ENCODE data around the gene PAGR1. TPM values are rescaled to one million over a fixed set of nuclear protein-coding genes. Genes with fewer than 3 reads are reported as not detected.

PAGR1 gene
- total RNA-seq, 1 experiment from 2014 or later: 60.1 TPM

GRCh38 chr16:29857133-29857760, 41.3 kb downstream of the PAGR1 start:
- POLR2A ChIA-PET: interaction anchor here (0.6 kb wide), 1 partner anchor 136 kb away, joined by 3 read pairs; no protein-coding TSS in a partner anchor
- CTCF ChIA-PET: interaction anchor here (0.7 to 2.8 kb wide), 3 partner anchors 9 to 907 kb away, joined by 3 to 25 read pairs (median 4); no protein-coding TSS in a partner anchor
- DNase-seq (ENCODE audit: low spot score) (no peak), ATAC-seq (no peak)
- Mint-ChIP-seq H3K27me3 (ENCODE audit: low read depth) (no peaks in the 10 kb centered on the region), H3K27ac (peak overlapping the region; percentile 61; the same call in 1 of the 2 replicates), H3K36me3 (peaks cover 13% of the 10 kb centered on the region), H3K4me3 (no peak overlapping the region), H3K9me3 (no peaks in the 10 kb centered on the region), H3K4me1 (peaks cover 12% of the 10 kb centered on the region)
- TF ChIP-seq ZNF232 (CRISPR knock-in tag; IDR thresholded peaks at IDR 0.05) (no peak), SOX15 (CRISPR knock-in tag; IDR thresholded peaks at IDR 0.05) (no peak), NFATC4 (CRISPR knock-in tag; IDR thresholded peaks at IDR 0.05) (no peak)
- TF ChIP-seq, protein P1, sequence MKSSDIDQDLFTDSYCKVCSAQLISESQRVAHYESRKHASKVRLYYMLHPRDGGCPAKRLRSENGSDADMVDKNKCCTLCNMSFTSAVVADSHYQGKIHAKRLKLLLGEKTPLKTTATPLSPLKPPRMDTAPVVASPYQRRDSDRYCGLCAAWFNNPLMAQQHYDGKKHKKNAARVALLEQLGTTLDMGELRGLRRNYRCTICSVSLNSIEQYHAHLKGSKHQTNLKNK (CRISPR knock-in tag; IDR thresholded peaks at IDR 0.05): no peak

- H3K9me3 Mint-ChIP-seq: no peaks in the 10 kb centered on the region
- DNase-seq (ENCODE audit: low spot score) (no peak), ATAC-seq (no peak)
- no peaks in the 10 kb centered on the region for H3K27me3 Mint-ChIP-seq (ENCODE audit: low read depth)
- ChIA-PET CTCF (interaction anchor here (0.7 to 2.8 kb wide), 2 partner anchors 10 to 908 kb away, joined by 4 to 25 read pairs; no protein-coding TSS in a partner anchor), POLR2A (no interaction called here)
- peaks cover 12% of the 10 kb centered on the region for H3K4me1 Mint-ChIP-seq
- TF ChIP-seq, protein P2, sequence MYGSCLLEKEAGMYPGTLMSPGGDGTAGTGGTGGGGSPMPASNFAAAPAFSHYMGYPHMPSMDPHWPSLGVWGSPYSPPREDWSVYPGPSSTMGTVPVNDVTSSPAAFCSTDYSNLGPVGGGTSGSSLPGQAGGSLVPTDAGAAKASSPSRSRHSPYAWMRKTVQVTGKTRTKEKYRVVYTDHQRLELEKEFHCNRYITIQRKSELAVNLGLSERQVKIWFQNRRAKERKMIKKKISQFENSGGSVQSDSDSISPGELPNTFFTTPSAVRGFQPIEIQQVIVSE (CRISPR knock-in tag; IDR thresholded peaks at IDR 0.05; ENCODE audit: borderline replicate concordance): no peak
- TF ChIP-seq GABPB1 (CRISPR knock-in tag; IDR thresholded peaks at IDR 0.05) (no peak), CREB1 (CRISPR knock-in tag; IDR thresholded peaks at IDR 0.05) (no peak), ELF4 (CRISPR knock-in tag; IDR thresholded peaks at IDR 0.05; ENCODE audit: low read depth) (no peak), KAT7 (CRISPR knock-in tag; IDR thresholded peaks at IDR 0.05; ENCODE audit: borderline replicate concordance) (no peak), ZNF138 (CRISPR knock-in tag; conservative IDR thresholded peaks at IDR 0.05) (no peak), MXD4 (CRISPR knock-in tag; IDR thresholded peaks at IDR 0.05; ENCODE audit: borderline replicate concordance) (no peak)
- H3K4me3 Mint-ChIP-seq: no peak overlapping the region
- H3K27ac Mint-ChIP-seq: peak overlapping the region; percentile 71; the same call in 1 of the 2 replicates
- H3K36me3 Mint-ChIP-seq: peaks cover 13% of the 10 kb centered on the region
These were observed 42.3 kb downstream of the PAGR1 start for GRCh38 chr16:29858149-29858849.

- CTCF ChIA-PET: no interaction called here
- no peak for DNase-seq (ENCODE audit: low spot score)
These were observed 43.0 kb downstream of the PAGR1 start for GRCh38 chr16:29858974-29859373.

More at GRCh38 chr16:29858974-29859373, 43.0 kb downstream of the PAGR1 start:
- no peak overlapping the region for H3K27ac Mint-ChIP-seq
- no peaks in the 10 kb centered on the region for H3K27me3 Mint-ChIP-seq (ENCODE audit: low read depth)
- H3K9me3 Mint-ChIP-seq: no peaks in the 10 kb centered on the region
- TF ChIP-seq NR3C1 (CRISPR knock-in tag; conservative IDR thresholded peaks at IDR 0.05; ENCODE audit: low read depth): no peak
- no peak for TF ChIP-seq ZNF416 (CRISPR knock-in tag; IDR thresholded peaks at IDR 0.05)
- no peak for TF ChIP-seq AR (CRISPR knock-in tag; IDR thresholded peaks at IDR 0.05)
- TF ChIP-seq ELF4 (CRISPR knock-in tag; IDR thresholded peaks at IDR 0.05; ENCODE audit: low read depth): no peak
- TF ChIP-seq, protein P3, sequence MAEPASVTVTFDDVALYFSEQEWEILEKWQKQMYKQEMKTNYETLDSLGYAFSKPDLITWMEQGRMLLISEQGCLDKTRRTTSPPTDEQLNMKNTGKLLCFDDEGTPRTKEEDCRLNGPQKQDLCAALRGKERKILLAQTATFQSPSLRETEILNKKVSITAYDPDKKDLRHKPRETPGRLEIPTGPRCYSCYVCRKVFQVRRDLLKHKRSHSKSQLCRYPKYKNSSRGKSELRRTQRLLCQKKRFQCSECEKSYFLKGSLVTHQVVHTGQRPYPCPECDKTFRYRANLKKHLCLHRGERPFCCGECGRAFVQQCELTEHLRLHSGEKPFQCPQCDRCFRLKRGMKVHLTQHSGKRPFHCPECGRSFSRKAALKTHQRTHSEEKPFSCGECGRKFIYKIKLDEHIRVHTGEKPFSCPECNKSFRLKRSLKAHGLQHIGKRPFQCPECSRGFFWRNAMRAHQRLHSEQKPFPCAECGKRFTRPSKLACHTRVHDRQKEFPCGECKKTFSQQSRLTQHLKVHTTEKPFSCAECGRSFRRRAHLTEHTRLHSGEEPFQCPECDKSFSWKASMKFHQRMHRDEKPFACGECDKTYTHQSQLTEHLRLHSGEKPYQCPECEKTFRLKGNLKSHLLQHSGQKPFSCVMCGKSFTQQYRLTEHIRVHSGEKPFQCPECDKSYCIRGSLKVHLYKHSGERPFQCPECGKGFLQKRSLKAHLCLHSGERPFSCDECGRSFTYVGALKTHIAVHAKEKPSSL (CRISPR knock-in tag; conservative IDR thresholded peaks at IDR 0.05): no peak
- TF ChIP-seq RELA (CRISPR knock-in tag; IDR thresholded peaks at IDR 0.05; ENCODE audit: borderline replicate concordance): no peak
- TF ChIP-seq ZNF512 (CRISPR knock-in tag; IDR thresholded peaks at IDR 0.05; ENCODE audit: borderline replicate concordance): no peak
- no peak for TF ChIP-seq CTCF (IDR thresholded peaks at IDR 0.05)
- TF ChIP-seq, protein P2 (CRISPR knock-in tag; IDR thresholded peaks at IDR 0.05; ENCODE audit: borderline replicate concordance): no peak
- peaks cover 12% of the 10 kb centered on the region for H3K4me1 Mint-ChIP-seq
- ATAC-seq: no peak
- no peak overlapping the region for H3K4me3 Mint-ChIP-seq
- peaks cover 13% of the 10 kb centered on the region for H3K36me3 Mint-ChIP-seq
- POLR2A ChIA-PET: no interaction called here
